GM23248 (cell line): ENCODE measurements around the gene ALPL.

Experiments used
- EZH2 ChIP-seq: fragments of 200-600 bp; sonication (generic); IDR thresholded peaks from 2 replicates; pipeline ENCODE4 v1.6.1; 2018; ENCODE audit warnings: antibody characterized with exemption, mild to moderate bottlenecking; ENCODE audit not compliant: insufficient read depth, poor library complexity, severe bottlenecking
- EZH2phosphoT487 ChIP-seq: fragments of 200-600 bp; sonication (generic); IDR thresholded peaks from 2 replicates; pipeline ENCODE4 v1.6.1; 2018; ENCODE audit warnings: antibody characterized with exemption, moderate library complexity, mild to moderate bottlenecking, low read depth; ENCODE audit not compliant: insufficient read depth

DNA sequence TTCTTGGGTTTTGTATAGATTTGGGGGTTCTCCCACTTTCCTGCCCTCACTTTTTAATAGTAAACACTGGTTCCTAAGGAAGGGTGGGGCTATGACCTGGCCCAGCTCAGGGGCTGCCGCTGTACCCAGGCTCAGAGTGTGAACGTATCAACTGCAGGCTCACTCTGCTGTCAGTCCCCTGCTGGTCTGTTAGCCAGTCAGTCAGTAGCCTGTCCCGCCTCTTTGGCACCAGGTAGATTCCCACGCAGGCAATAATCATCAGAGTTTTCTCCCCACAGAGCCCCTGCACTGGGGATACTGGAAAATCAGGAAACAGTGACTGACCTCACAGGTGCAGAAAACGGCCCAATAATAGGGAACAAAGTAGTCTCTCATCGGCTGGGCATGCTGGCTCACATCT, 15.0 kb upstream of the ALPL start:
- TF ChIP-seq EZH2 (no peak), EZH2phosphoT487 (no peak)
